ENCODE results near the gene RECQL. TPM values are rescaled to one million over a fixed set of nuclear protein-coding genes. Genes with fewer than 3 reads are reported as not detected.

Gene RECQL, protein sequence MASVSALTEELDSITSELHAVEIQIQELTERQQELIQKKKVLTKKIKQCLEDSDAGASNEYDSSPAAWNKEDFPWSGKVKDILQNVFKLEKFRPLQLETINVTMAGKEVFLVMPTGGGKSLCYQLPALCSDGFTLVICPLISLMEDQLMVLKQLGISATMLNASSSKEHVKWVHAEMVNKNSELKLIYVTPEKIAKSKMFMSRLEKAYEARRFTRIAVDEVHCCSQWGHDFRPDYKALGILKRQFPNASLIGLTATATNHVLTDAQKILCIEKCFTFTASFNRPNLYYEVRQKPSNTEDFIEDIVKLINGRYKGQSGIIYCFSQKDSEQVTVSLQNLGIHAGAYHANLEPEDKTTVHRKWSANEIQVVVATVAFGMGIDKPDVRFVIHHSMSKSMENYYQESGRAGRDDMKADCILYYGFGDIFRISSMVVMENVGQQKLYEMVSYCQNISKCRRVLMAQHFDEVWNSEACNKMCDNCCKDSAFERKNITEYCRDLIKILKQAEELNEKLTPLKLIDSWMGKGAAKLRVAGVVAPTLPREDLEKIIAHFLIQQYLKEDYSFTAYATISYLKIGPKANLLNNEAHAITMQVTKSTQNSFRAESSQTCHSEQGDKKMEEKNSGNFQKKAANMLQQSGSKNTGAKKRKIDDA
- 100 to 1,000 TPM; 112 to 114 TPM for total RNA-seq

DNA sequence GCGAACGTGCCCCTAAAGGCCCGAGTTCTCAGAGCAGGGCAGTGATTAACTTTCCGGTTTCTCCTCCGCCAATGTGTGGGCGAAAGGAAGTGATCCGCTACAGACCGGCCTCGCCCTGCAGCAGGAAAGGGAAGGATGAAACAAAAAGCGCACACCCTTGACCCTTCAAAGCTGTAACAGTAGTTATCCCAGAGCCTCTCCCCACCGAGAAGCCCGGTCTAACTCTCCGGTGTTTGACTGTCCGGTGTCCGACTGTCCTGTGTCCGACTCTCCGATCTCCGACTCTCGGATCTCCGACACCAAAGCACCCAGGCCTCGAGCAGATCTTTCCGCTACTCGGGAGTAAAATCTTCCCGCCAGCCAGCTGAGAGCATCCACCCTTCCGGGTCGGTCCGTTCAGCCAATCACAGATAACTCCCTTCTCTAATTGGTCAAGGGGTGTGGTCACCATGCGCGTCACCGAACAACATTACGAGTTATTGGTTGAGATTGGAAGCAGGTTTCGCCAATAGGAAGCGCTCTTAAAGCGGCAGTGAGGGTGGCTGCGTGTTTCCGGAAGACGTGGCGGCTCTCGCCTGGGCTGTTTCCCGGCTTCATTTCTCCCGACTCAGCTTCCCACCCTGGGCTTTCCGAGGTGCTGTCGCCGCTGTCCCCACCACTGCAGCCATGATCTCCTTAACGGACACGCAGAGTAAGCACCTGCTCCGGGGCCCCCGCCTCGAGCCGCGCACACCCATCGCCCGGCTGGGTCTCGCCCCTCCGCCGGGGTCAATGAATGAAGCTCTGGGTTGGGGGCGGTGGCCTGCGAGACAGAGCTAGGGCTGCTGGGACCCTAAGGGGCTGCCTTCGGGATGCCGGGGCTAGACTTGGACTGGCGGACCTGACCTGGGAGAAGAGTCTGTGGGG is at the start of gene RECQL, which contains the start of gene GOLT1B:
RECQL (minus strand) TSS at position 378 of the 906 bp plus-strand sequence. CDS start 2,065 bp downstream, outside the sequence.
GOLT1B (plus strand) TSS at position 532 of the 906 bp plus-strand sequence; CDS start at position 667, 135 bp downstream.
- intact Hi-C loops (cut with micrococcal nuclease) = loop anchor here (1.0 to 5.0 kb wide), 12 partner anchors 8 to 1126 kb away; partner anchors contain the start of genes C2CD5, CMAS, ETNK1 and LDHB
- Mint-ChIP-seq H3K36me3 (peaks cover 30% of the 10 kb centered on the region), H3K4me3 (no peak within 1 kb of the TSS), H3K4me1 (ENCODE audit: low read depth) (peaks cover 58% of the 10 kb centered on the region), H3K27ac (no peak within 1 kb of the TSS), H3K27me3 (no peaks in the 10 kb centered on the region), H3K9me3 (no peaks in the 10 kb centered on the region)
- POLR2A ChIA-PET = interaction anchor here (0.6 to 3.0 kb wide), 8 partner anchors 9 to 545 kb away, joined by 3 to 26 read pairs (median 5); partner anchors contain the start of genes LDHB and PYROXD1
- CTCF ChIA-PET = interaction anchor here (1.4 kb wide), 1 partner anchor 179 kb away, joined by 9 read pairs; no protein-coding TSS in a partner anchor
- DNase-seq = peak; percentile 95

DNA sequence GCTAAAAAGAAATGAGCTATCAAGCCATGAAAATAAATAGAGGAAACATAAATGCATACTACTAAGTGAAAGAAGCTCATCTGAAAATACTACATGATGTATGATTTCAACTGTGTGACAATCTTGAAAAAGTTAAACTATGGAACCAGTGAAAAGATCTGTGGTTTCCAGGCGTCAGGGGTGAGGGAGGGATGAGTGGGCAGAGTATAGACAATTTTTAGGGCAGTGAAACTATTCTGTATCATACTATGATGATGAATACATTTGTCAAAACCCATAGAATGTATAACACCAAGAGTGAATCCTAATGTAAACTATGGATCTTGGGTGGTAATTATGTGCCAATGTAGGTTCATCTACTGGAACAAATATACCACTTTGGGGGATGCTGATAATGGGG is 46.0 kb upstream of the RECQL start:
- Mint-ChIP-seq H3K4me1 (ENCODE audit: low read depth) (peaks cover 5% of the 10 kb centered on the region), H3K27ac (no peak overlapping the region), H3K9me3 (no peaks in the 10 kb centered on the region), H3K36me3 (no peaks in the 10 kb centered on the region), H3K27me3 (no peaks in the 10 kb centered on the region), H3K4me3 (no peak overlapping the region)
- POLR2A ChIA-PET = no interaction called here
- intact Hi-C loops (cut with micrococcal nuclease) = loop anchor here (5.0 kb wide), 1 partner anchor 70 kb away; no protein-coding TSS in a partner anchor
- peak; percentile 31 for DNase-seq
- CTCF ChIA-PET = no interaction called here

DNA sequence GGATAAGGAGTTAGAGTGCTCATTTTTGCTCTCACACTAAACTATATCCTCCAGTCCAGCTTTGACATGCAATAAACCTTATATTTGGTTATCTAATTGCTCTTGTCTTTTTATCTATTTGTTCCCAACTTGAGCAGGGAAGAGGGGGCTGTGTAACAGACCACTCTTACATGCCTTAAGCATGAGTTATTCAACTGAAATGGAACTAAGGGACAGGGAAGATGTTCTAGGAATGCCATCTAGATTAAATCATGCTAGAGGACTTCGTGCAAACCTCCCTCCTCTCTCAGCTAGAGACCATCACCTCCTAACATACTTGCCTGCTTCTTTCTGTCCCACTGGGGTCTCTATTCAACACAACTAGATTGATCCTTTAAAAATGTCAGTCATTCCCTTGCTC is 45.3 kb upstream of the RECQL start:
- ChIA-PET POLR2A (no interaction called here), CTCF (no interaction called here)
- intact Hi-C loops (cut with micrococcal nuclease) = loop anchor here (5.0 kb wide), 1 partner anchor 71 kb away; no protein-coding TSS in a partner anchor
- DNase-seq = no peak
- no peaks in the 10 kb centered on the region for H3K36me3 Mint-ChIP-seq
- H3K27me3 Mint-ChIP-seq = no peaks in the 10 kb centered on the region
- H3K9me3 Mint-ChIP-seq = no peaks in the 10 kb centered on the region
- H3K4me1 Mint-ChIP-seq (ENCODE audit: low read depth) = peaks cover 5% of the 10 kb centered on the region
- no peak overlapping the region for H3K4me3 Mint-ChIP-seq
- H3K27ac Mint-ChIP-seq = no peak overlapping the region

- ChIA-PET CTCF (no interaction called here), POLR2A (no interaction called here)
- Mint-ChIP-seq H3K4me1 (ENCODE audit: low read depth) (peaks cover 7% of the 10 kb centered on the region), H3K36me3 (no peaks in the 10 kb centered on the region), H3K27ac (no peak overlapping the region), H3K27me3 (no peaks in the 10 kb centered on the region), H3K9me3 (no peaks in the 10 kb centered on the region), H3K4me3 (no peak overlapping the region)
- intact Hi-C loops (cut with micrococcal nuclease) = loop anchor here (5.0 kb wide), 1 partner anchor 72 kb away; no protein-coding TSS in a partner anchor
- DNase-seq = no peak
These were observed 44.1 kb upstream of the RECQL start for GRCh38 chr12:21545557-21545956.

GRCh38 chr12:21543151-21543550 is 41.7 kb upstream of the RECQL start:
- Mint-ChIP-seq H3K9me3 (no peaks in the 10 kb centered on the region), H3K27me3 (no peaks in the 10 kb centered on the region), H3K36me3 (no peaks in the 10 kb centered on the region), H3K27ac (no peak overlapping the region), H3K4me1 (ENCODE audit: low read depth) (peaks cover 15% of the 10 kb centered on the region), H3K4me3 (no peak overlapping the region)
- ChIA-PET CTCF (no interaction called here), POLR2A (no interaction called here)
- DNase-seq = no peak
- intact Hi-C loops (cut with micrococcal nuclease) = loop anchor here (5.0 kb wide), 1 partner anchor 134 kb away; no protein-coding TSS in a partner anchor

DNA sequence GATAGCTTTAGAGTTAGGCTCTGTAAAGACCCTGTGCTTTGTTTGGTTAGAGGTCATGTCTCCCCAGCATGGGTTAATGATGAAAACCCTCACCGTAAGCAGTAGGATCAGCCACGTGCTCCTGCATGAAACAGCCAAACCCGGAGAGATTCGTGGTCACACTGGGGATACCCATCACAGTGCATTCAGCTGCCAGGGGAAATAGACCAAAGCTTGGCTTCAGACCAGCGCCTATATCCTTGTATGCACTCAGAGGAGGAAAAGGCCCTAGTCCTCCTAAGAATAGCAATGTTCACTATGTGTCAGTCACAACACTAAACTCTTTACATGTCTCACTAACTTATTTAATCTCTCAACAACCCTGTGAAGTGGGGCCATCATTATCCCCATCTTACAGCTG is 41.0 kb upstream of the RECQL start:
- intact Hi-C loops (cut with micrococcal nuclease) = loop anchor here (5.0 kb wide), 1 partner anchor 135 kb away; no protein-coding TSS in a partner anchor
- CTCF ChIA-PET = no interaction called here
- DNase-seq = no peak
- H3K27ac Mint-ChIP-seq = no peak overlapping the region
- no peaks in the 10 kb centered on the region for H3K36me3 Mint-ChIP-seq
- H3K4me1 Mint-ChIP-seq (ENCODE audit: low read depth) = peaks cover 12% of the 10 kb centered on the region
- H3K9me3 Mint-ChIP-seq = no peaks in the 10 kb centered on the region
- no peak overlapping the region for H3K4me3 Mint-ChIP-seq
- POLR2A ChIA-PET = no interaction called here
- H3K27me3 Mint-ChIP-seq = no peaks in the 10 kb centered on the region

- no peak overlapping the region for H3K4me3 Mint-ChIP-seq
- no peaks in the 10 kb centered on the region for H3K36me3 Mint-ChIP-seq
- no peak for DNase-seq
- no peak overlapping the region for H3K27ac Mint-ChIP-seq
- ChIA-PET CTCF (interaction anchor here (0.6 kb wide), 1 partner anchor 801 kb away, joined by 3 read pairs; no protein-coding TSS in a partner anchor), POLR2A (no interaction called here)
- H3K4me1 Mint-ChIP-seq (ENCODE audit: low read depth) = peaks cover 10% of the 10 kb centered on the region
- intact Hi-C loops (cut with micrococcal nuclease) = loop anchor here (5.0 kb wide), 1 partner anchor 136 kb away; no protein-coding TSS in a partner anchor
- H3K27me3 Mint-ChIP-seq = no peaks in the 10 kb centered on the region
- H3K9me3 Mint-ChIP-seq = no peaks in the 10 kb centered on the region
These were observed 40.3 kb upstream of the RECQL start for GRCh38 chr12:21541773-21542172.

GRCh38 chr12:21539797-21540196 is 38.4 kb upstream of the RECQL start:
- intact Hi-C loops (cut with micrococcal nuclease) = loop anchor here (1.0 to 5.0 kb wide), 4 partner anchors 12 to 138 kb away; partner anchors contain the start of genes GOLT1B and RECQL
- no peak for DNase-seq
- no peaks in the 10 kb centered on the region for H3K9me3 Mint-ChIP-seq
- peaks cover 10% of the 10 kb centered on the region for H3K4me1 Mint-ChIP-seq (ENCODE audit: low read depth)
- ChIA-PET POLR2A (interaction anchor here (0.9 to 1.5 kb wide), 3 partner anchors 10 to 118 kb away, joined by 3 to 5 read pairs (median 5); partner anchors contain the start of gene LDHB), CTCF (interaction anchor here (0.7 kb wide), 2 partner anchors 20 to 139 kb away, joined by 3 read pairs; no protein-coding TSS in a partner anchor)
- H3K27ac Mint-ChIP-seq = no peak overlapping the region
- H3K4me3 Mint-ChIP-seq = no peak overlapping the region
- no peaks in the 10 kb centered on the region for H3K36me3 Mint-ChIP-seq
- peaks cover 2% of the 10 kb centered on the region for H3K27me3 Mint-ChIP-seq

GRCh38 chr12:21538061-21538653 is 36.7 kb upstream of the RECQL start:
- ChIA-PET POLR2A (no interaction called here), CTCF (no interaction called here)
- peaks cover 2% of the 10 kb centered on the region for H3K27me3 Mint-ChIP-seq
- H3K36me3 Mint-ChIP-seq = no peaks in the 10 kb centered on the region
- intact Hi-C loops (cut with micrococcal nuclease) = no loop called here
- H3K4me3 Mint-ChIP-seq = no peak overlapping the region
- H3K27ac Mint-ChIP-seq = no peak overlapping the region
- H3K4me1 Mint-ChIP-seq (ENCODE audit: low read depth) = peaks cover 10% of the 10 kb centered on the region
- DNase-seq = no peak
- H3K9me3 Mint-ChIP-seq = no peaks in the 10 kb centered on the region

DNA sequence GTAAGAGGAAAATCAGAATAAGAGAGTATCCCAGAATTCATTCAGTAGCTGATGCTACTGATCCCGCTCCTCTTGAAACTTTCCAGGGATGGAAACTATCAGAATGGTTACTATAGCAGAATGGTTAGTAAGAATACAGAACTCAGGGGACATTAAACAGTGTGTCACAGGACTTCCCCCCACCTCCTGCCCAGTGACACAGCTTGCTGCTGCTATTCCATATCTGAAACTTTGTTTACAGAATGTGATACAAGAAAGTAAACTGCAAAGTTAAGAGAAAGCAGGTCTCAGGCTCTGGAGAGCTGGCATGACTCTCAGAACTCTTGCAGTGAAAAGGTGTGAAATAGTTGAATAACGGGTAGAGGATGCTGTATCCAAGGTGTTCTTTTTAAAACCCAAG is 28.0 kb upstream of the RECQL start:
- DNase-seq = no peak
- H3K27ac Mint-ChIP-seq = no peak overlapping the region
- H3K9me3 Mint-ChIP-seq = peaks cover under 1% of the 10 kb centered on the region
- POLR2A ChIA-PET = interaction anchor here (1.2 kb wide), 1 partner anchor 10 kb away, joined by 3 read pairs; no protein-coding TSS in a partner anchor
- H3K4me1 Mint-ChIP-seq (ENCODE audit: low read depth) = peaks cover 6% of the 10 kb centered on the region
- CTCF ChIA-PET = interaction anchor here (0.5 to 1.4 kb wide), 2 partner anchors 149 to 151 kb away, joined by 3 to 4 read pairs; no protein-coding TSS in a partner anchor
- H3K27me3 Mint-ChIP-seq = peaks cover 27% of the 10 kb centered on the region
- intact Hi-C loops (cut with micrococcal nuclease) = no loop called here
- no peaks in the 10 kb centered on the region for H3K36me3 Mint-ChIP-seq
- H3K4me3 Mint-ChIP-seq = no peak overlapping the region

GRCh38 chr12:21528953-21529352 is 27.5 kb upstream of the RECQL start:
- peaks cover 6% of the 10 kb centered on the region for H3K4me1 Mint-ChIP-seq (ENCODE audit: low read depth)

More at GRCh38 chr12:21528953-21529352, 27.5 kb upstream of the RECQL start:
- intact Hi-C loops (cut with micrococcal nuclease) = no loop called here
- Mint-ChIP-seq H3K9me3 (peaks cover 4% of the 10 kb centered on the region), H3K36me3 (no peaks in the 10 kb centered on the region), H3K4me3 (no peak overlapping the region), H3K27me3 (peaks cover 27% of the 10 kb centered on the region), H3K27ac (no peak overlapping the region)
- DNase-seq = no peak
- CTCF ChIA-PET = interaction anchor here (0.5 to 1.4 kb wide), 2 partner anchors 149 to 151 kb away, joined by 3 to 4 read pairs; no protein-coding TSS in a partner anchor
- POLR2A ChIA-PET = interaction anchor here (1.2 kb wide), 1 partner anchor 10 kb away, joined by 3 read pairs; no protein-coding TSS in a partner anchor

All from activated CD4-positive, alpha-beta memory T cell treated with anti-CD3 and anti-CD28 coated beads for 36 hours (primary cell).